Epithelial cell of esophagus (primary cell): ENCODE results near the gene FLT3.

Source experiments
- DNase-seq: peaks from one replicate; pipeline ENCODE4 v3.0.0; 2010; ENCODE audit warnings: low read depth
- H3K4me3 ChIP-seq: 2 replicates; pipeline ENCODE4 v1.5.1; 2011; ENCODE audit warnings: mild to moderate bottlenecking, low read length, control low read depth
- TF ChIP-seq, protein P1 (sequence below): IDR thresholded peaks from 2 replicates; pipeline ENCODE4 v1.5.1; 2011; ENCODE audit warnings: low read depth, mild to moderate bottlenecking, low read length, control low read depth, inconsistent platforms; ENCODE audit not compliant: insufficient read depth; ENCODE audit errors: missing control alignments

FLT3 gene

DNA sequence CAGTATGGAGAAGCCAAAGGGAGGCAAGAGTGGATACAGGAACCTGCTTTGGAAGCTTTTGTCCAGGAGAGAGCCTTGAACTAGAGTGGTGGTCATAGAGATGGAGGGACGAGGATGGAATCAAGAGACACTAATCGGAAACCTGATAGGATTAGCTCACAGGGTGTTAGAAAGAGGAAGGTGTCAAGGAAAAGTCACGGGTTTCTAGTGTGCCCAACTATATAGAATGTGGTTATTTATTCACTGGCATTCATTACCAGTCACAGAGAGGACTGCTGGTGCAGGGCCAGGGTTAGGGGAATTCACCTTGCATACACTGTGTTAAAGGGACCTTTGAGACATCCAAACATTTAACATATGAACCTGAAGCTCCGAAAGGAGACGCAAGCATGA is 68.5 kb downstream of the FLT3 start:
- no peak for DNase-seq
- H3K4me3 ChIP-seq, result no peak overlapping the region
- TF ChIP-seq, protein P1, sequence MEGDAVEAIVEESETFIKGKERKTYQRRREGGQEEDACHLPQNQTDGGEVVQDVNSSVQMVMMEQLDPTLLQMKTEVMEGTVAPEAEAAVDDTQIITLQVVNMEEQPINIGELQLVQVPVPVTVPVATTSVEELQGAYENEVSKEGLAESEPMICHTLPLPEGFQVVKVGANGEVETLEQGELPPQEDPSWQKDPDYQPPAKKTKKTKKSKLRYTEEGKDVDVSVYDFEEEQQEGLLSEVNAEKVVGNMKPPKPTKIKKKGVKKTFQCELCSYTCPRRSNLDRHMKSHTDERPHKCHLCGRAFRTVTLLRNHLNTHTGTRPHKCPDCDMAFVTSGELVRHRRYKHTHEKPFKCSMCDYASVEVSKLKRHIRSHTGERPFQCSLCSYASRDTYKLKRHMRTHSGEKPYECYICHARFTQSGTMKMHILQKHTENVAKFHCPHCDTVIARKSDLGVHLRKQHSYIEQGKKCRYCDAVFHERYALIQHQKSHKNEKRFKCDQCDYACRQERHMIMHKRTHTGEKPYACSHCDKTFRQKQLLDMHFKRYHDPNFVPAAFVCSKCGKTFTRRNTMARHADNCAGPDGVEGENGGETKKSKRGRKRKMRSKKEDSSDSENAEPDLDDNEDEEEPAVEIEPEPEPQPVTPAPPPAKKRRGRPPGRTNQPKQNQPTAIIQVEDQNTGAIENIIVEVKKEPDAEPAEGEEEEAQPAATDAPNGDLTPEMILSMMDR, result no peak

DNA sequence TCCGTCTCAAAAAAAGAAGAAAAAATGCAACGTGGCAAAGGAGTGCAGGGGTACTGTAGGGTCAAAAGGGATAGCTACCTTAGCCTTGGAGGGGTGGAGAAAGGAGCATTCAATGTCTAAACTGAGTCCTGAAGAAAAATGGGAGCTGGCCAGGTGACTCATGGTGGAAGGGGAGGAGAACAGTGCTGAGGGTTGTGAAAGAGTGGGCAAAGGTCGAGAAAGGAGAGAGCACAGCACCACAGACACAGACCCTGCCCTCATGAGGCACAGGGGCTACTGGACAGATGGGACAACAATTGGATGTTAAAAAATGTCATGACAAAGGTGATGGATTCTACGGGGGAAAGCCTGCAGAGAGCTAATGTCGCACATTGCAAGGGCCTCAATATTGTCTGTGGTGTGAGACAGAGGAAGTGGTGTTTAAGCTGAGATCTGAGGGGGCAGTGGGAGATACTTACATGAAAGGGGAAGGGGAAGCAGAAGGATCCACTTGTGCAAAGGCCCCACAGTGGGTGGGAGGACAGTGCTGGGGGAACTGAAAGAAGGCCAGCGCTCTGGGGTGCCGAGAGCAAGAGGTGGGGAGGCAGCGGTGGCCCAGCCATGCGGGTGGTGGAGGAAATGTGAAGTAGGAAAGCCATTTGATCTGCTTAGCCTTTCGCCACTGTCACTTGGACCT is 69.0 kb downstream of the FLT3 start:
- DNase-seq, result no peak
- no peak overlapping the region for H3K4me3 ChIP-seq
- TF ChIP-seq, protein P1, result no peak

DNA sequence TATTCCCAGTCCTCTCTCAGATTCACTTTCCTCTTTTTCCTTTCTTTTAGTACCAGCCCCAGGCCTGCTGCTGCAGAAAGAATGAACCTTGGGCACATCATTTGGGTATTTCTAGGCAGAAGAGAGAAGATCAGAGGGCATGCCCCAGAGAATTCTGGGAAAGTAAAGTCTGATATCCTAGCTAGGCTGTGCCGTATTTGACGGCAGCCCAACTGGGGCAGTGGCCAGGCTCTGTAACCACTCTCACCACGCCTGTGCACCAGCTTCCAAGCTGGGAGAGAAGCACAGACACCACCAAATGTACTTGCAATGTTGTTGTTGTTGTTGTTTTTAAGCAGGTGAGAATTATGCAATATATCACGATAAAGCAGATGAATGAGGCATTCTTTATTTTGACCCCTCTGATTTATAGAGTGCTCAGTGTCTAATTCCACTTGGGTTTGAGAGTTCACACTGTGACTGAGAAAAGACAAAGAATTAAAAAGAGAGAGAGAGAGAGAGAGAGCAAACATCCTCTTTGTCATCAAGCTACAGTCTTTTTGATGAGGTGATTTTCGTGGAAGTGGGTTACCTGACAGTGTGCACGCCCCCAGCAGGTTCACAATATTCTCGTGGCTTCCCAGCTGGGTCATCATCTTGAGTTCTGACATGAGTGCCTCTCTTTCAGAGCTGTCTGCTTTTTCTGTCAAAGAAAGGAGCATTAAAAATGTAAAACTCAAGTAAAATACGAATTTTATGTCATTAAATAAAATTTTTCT is 72.6 kb downstream of the FLT3 start:
- TF ChIP-seq, protein P1, result no peak
- no peak for DNase-seq
- H3K4me3 ChIP-seq, result no peak overlapping the region

DNA sequence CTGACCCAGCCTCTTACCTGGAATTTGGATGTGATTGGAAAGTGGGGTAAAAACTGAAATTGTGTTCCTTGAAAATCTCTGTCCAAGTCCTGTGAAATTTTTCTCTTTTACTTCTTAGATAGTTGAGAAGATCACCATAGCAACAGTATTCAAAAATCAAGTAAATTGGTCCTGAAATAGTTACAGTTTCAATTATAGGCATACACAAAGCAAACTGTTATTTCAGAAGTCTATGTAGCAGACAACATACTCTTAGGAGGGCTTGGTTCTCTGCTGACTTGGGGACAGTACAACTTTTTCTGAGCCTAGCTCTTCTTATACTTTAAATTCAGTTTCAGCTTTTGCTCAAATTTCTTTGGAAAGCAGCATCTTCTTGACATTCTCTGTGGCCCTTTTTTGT is 73.3 kb downstream of the FLT3 start:
- no peak for DNase-seq
- TF ChIP-seq, protein P1, result no peak

DNA sequence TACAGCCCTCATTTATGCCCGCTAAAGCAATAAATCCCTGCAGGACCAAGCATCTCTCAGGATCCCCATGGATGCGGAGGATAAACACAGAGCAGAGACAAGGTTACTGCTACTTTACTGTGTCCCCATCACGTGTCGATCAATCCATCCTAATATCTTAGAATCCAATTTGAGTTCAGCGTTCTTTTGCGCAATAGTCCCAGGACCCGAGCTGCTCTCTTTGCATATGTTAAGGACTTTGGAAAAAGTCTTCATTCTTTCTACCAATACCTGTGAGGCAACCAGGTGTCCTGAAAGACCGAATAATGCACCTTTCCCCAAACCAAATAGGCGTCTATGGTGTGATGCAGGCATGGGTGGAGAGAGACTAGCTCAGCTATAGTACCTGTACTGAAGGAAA is 73.9 kb downstream of the FLT3 start:
- DNase-seq, result no peak
- H3K4me3 ChIP-seq, result no peak overlapping the region
- TF ChIP-seq, protein P1, result no peak

More for the DNA sequence above, 73.3 kb downstream of the FLT3 start:
- no peak overlapping the region for H3K4me3 ChIP-seq

DNA sequence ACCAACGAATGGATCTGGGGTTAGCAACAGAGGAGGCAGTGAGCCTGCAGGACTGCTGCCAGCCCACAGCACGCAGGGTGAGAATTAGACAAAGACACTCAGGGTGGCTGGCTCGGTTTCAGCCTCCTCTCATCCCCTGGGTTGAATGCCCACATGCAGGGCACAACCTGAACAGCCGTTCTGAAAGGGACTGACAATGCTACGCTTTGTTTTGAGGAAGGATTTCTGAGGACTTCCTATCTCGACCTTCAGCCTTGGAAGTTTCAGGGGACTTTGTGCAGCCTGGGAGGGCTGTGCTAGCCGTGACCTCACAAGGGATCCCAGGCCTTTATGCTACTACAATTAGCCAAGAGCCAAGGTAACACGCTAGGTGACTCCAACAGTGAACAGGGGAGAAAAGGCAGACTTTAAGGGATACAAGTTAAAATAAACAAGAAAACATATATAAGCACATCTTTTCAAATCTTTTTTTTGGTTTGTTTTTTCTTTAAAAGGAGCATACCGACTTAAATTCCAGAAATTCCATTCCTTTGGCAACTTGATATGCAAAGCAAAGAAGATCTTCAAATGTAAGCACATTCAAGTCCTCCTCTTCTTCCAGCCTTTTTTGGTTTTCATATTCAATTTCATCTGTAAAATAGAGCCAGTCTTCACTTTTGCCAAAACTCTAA is 77.4 kb downstream of the FLT3 start:
- DNase-seq, result no peak
- H3K4me3 ChIP-seq, result no peak overlapping the region
- TF ChIP-seq, protein P1, result no peak
